DOHH2 (cell line): ENCODE data around the gene ARHGAP8.

Experiments
- H3F3A ChIP-seq: fragments of 200-600 bp; sonication (generic), shearing (Covaris generic); 2 replicates; pipeline ENCODE4 v1.6.0; 2016; ENCODE audit warnings: antibody characterized with exemption, mild to moderate bottlenecking; ENCODE audit not compliant: control insufficient read depth, insufficient read depth
- H3K27ac ChIP-seq: fragments of 200-600 bp; sonication (generic); 2 replicates; pipeline ENCODE4 v1.5.1; 2014; ENCODE audit warnings: low read depth, mild to moderate bottlenecking, low read length, moderate library complexity
- H3K27me3 ChIP-seq: fragments of 200-600 bp; sonication (generic); 2 replicates; pipeline ENCODE4 v1.6.1; 2014; ENCODE audit warnings: mild to moderate bottlenecking, low read length, mixed read lengths; ENCODE audit not compliant: control insufficient read depth
- H3K36me3 ChIP-seq: fragments of 200-600 bp; sonication (generic); 2 replicates; pipeline ENCODE4 v1.6.1; 2014; ENCODE audit warnings: mild to moderate bottlenecking, low read length, moderate library complexity, mixed read lengths; ENCODE audit not compliant: control insufficient read depth
- H3K4me1 ChIP-seq: fragments of 200-600 bp; sonication (generic); 2 replicates; pipeline ENCODE4 v1.6.1; 2014; ENCODE audit warnings: mild to moderate bottlenecking, low read length, mixed read lengths; ENCODE audit not compliant: control insufficient read depth
- H3K4me2 ChIP-seq: fragments of 200-600 bp; sonication (generic); 2 replicates; pipeline ENCODE4 v1.6.0; 2014; ENCODE audit warnings: mild to moderate bottlenecking, low read length, moderate library complexity
- H3K4me3 ChIP-seq: fragments of 200-600 bp; sonication (generic); 2 replicates; pipeline ENCODE4 v1.5.1; 2014; ENCODE audit warnings: mild to moderate bottlenecking, low read length, mixed read lengths
- H3K79me2 ChIP-seq: fragments of 200-600 bp; sonication (generic); 2 replicates; pipeline ENCODE4 v1.6.1; 2014; ENCODE audit warnings: mild to moderate bottlenecking, low read length, mixed read lengths; ENCODE audit not compliant: control insufficient read depth
- H3K9me2 ChIP-seq: fragments of 200-600 bp; sonication (generic); replicated peaks from 2 replicates; pipeline ENCODE4 v1.6.1; 2014; ENCODE audit warnings: mild to moderate bottlenecking, low read length, mixed read lengths; ENCODE audit not compliant: control insufficient read depth
- H3K9me3 ChIP-seq: fragments of 200-600 bp; sonication (generic); 2 replicates; pipeline ENCODE4 v1.6.1; 2014; ENCODE audit warnings: antibody characterized with exemption, low read length, mixed read lengths; ENCODE audit not compliant: control insufficient read depth, insufficient read depth
- H4K20me1 ChIP-seq: fragments of 200-600 bp; sonication (generic); 2 replicates; pipeline ENCODE4 v1.6.0; 2014; ENCODE audit warnings: low read depth, mild to moderate bottlenecking, antibody characterized with exemption, low read length, moderate library complexity; ENCODE audit not compliant: control insufficient read depth, insufficient read depth
- EZH2phosphoT487 ChIP-seq: fragments of 200-600 bp; sonication (generic); IDR thresholded peaks from 2 replicates; pipeline ENCODE4 v1.6.1; 2017; ENCODE audit warnings: borderline replicate concordance, mild to moderate bottlenecking, antibody characterized with exemption, low read length, moderate library complexity, mixed read lengths
- TF ChIP-seq, protein P1 (sequence below): fragments of 200-600 bp; sonication (generic); IDR thresholded peaks from one replicate; pipeline ENCODE4 v1.5.1; 2014; ENCODE audit warnings: antibody characterized with exemption, mild to moderate bottlenecking, low read depth, low read length; ENCODE audit not compliant: poor library complexity, severe bottlenecking

ARHGAP8 gene

DNA sequence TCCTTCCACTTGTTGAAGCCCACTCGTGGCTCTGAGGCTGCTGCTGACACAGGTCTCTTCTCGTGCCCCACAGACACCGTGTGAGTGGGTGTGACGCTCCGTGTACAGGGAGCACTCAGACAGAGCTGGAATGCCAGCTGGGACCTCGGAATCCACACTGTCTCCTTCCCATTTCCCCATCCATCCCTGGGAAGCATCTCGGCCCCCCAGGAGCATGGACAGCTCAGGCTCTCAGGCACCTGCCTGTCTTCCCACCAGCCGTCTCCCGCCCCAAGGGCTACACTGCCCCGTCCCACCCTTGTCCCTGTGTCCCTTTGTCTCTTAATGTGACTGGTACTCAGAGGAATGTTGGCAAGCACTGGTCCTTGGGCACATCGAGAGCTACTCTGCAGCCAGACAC is 63.8 kb downstream of the ARHGAP8 start:
- Histone ChIP-seq H3K79me2 (no peaks in the 10 kb centered on the region), H3K9me2 (no peaks in the 10 kb centered on the region), H3K4me3 (no peak overlapping the region), H3K27ac (no peak overlapping the region), H3K4me2 (no peak overlapping the region), H3K9me3 (no peaks in the 10 kb centered on the region), H3K4me1 (no peaks in the 10 kb centered on the region), H3K36me3 (no peaks in the 10 kb centered on the region), H3K27me3 (no peaks in the 10 kb centered on the region), H4K20me1 (no peaks in the 10 kb centered on the region), H3F3A (no peaks in the 10 kb centered on the region)
- no peak for TF ChIP-seq EZH2phosphoT487
- TF ChIP-seq, protein P1, sequence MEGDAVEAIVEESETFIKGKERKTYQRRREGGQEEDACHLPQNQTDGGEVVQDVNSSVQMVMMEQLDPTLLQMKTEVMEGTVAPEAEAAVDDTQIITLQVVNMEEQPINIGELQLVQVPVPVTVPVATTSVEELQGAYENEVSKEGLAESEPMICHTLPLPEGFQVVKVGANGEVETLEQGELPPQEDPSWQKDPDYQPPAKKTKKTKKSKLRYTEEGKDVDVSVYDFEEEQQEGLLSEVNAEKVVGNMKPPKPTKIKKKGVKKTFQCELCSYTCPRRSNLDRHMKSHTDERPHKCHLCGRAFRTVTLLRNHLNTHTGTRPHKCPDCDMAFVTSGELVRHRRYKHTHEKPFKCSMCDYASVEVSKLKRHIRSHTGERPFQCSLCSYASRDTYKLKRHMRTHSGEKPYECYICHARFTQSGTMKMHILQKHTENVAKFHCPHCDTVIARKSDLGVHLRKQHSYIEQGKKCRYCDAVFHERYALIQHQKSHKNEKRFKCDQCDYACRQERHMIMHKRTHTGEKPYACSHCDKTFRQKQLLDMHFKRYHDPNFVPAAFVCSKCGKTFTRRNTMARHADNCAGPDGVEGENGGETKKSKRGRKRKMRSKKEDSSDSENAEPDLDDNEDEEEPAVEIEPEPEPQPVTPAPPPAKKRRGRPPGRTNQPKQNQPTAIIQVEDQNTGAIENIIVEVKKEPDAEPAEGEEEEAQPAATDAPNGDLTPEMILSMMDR = no peak

DNA sequence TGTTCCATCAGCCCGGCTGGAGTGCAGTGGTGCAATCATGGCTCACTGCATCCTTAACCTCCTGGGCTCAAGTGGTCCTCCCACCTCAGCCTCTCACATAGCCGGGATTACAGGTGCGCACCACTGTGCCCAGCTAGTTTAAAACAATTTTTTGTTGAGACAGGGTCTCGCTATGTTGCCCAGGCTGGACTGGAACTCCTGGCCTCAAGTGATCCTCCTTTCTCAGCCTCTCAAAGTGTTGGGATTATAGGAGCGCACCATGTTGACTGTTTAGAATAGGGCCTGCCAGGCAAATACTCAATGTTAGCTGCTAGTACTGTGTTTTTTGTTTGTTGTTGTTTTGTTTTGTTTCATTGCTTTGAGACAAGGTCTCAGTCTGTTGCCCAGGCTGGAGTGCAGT is 66.4 kb downstream of the ARHGAP8 start:
- Histone ChIP-seq H3K36me3 (no peaks in the 10 kb centered on the region), H3K4me2 (no peak overlapping the region), H3K4me1 (no peaks in the 10 kb centered on the region), H3F3A (no peaks in the 10 kb centered on the region), H3K4me3 (no peak overlapping the region), H3K27me3 (no peaks in the 10 kb centered on the region), H3K9me3 (no peaks in the 10 kb centered on the region), H4K20me1 (no peaks in the 10 kb centered on the region), H3K27ac (no peak overlapping the region), H3K79me2 (no peaks in the 10 kb centered on the region), H3K9me2 (no peaks in the 10 kb centered on the region)
- TF ChIP-seq, protein P1 = no peak
- no peak for TF ChIP-seq EZH2phosphoT487

DNA sequence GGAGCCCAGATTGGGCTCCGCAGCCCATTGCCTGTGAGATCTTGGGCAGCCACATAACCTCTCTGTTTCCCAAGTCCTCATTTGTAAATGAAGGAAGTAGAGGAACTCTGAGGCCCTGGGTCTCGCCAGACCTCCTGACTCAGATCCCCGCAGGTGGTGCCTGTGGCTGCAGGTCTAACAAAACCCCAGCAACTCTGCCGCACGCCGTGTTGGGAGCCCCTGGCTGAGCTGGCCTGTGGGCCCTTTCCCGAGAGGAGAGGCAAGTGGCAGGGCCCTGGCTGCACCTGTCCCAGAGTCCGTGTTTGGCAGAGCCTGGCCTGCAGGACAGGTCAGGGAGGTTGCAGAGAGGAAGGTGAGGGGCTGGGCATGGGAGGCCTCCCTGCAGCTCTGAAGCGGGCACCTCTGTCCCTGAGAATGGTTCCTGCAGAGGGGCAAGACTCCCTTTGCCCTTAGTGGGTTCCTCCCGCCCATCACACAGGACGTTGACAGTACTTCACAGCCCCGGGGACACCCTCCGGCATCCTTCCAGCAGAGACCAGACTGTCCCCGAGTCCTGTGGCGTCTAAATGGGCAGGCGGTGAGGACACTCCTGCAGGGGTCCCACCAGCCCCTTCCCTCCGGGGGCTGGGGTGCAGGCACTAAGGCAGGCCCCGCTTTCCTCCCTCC is 67.7 kb downstream of the ARHGAP8 start:
- no peaks in the 10 kb centered on the region for H3F3A ChIP-seq
- H3K4me3 ChIP-seq = no peak overlapping the region
- H3K4me2 ChIP-seq = no peak overlapping the region
- no peaks in the 10 kb centered on the region for H3K9me3 ChIP-seq
- H4K20me1 ChIP-seq = no peaks in the 10 kb centered on the region
- H3K9me2 ChIP-seq = no peaks in the 10 kb centered on the region
- no peak overlapping the region for H3K27ac ChIP-seq
- no peaks in the 10 kb centered on the region for H3K79me2 ChIP-seq
- H3K27me3 ChIP-seq = no peaks in the 10 kb centered on the region
- H3K4me1 ChIP-seq = no peaks in the 10 kb centered on the region
- H3K36me3 ChIP-seq = no peaks in the 10 kb centered on the region
- no peak for TF ChIP-seq EZH2phosphoT487
- TF ChIP-seq, protein P1 = no peak
